Right renal cortex interstitium (tissue), 3 donors: ENCODE measurements around the gene KIAA0586. TPM values are rescaled to one million over a fixed set of nuclear protein-coding genes. Genes with fewer than 3 reads are reported as not detected.
"Not testable (repeated sequence)": the region's sequence is repeated elsewhere in the genome, so short reads cannot be mapped to it uniquely, and the experiment has no call there.

ENCODE experiments used
- DNase-seq, 3 donors: peaks; one replicate each; pipeline ENCODE4 v3.0.0-alpha.2; 2013; ENCODE audit warnings: low read depth in 3 of 3, low spot score in 2 of 3
- polyA plus RNA-seq, 3 donors: library from polyadenylated mRNA; unstranded; fragments of 120-200 nt; gene quantifications; one replicate each; pipeline ENCODE4 v1.2.1, GENCODE V29; 2013; ENCODE audit not compliant: insufficient read length in 3 of 3

The KIAA0586 gene
- polyA plus RNA-seq, 3 donors, result 22.2 to 24.8 (median 23.1) TPM

DNA sequence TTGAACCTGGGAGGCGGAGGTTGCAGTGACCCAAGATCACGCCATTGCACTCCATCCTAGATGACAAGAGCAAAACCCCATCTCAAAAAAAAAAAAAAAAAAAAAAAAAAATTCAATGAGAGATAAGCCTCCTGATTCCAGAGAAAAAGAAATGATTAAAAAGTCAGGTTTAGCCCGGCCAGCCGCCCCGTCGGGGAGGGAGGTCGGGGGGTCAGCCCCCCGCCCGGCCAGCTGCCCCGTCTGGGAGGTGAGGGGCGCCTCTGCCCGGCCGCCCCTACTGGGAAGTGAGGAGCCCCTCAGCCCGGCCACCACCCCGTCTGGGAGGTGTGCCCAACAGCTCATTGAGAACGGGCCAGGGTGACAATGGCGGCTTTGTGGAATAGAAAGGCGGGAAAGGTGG, 160.8 kb downstream of the KIAA0586 start:
- DNase-seq, result not testable (repeated sequence)

DNA sequence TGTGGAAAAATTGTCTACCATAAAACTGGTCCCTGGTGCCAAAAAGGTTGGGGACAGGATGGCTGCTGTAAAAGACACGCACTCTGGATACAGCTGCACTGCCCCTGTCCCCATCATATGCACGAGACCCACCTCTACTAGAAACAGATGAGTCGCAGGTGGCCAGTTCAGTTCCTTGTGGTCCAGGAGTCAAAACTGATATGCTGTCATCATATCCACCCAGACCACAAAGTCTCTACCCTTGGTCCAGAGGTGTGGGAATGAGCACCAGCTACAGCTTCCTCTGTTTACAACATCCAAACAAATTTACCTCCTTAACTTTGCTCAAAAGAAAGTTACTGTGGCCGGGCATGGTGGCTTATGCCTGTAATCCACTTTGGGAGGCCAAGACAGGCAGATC, 166.5 kb downstream of the KIAA0586 start:
- DNase-seq, result no peak

DNA sequence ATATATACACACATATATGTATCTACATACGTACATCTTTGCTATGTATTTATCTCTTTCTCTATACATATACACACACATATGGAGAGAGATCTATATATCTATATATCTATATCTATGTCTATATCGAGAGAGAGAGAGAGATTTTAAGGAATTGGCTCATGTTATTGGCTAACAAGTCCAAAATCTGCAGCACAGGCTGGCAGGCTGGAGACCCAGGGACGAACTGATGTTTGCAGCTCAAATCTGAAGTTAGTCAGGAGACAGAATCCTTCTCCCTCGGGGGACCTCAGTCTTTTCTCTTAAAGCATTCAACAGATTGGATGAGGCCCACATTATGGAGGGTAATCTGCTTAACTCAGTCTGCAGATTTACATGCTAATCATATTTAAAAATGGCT, 169.5 kb downstream of the KIAA0586 start:
- no peak for DNase-seq

DNA sequence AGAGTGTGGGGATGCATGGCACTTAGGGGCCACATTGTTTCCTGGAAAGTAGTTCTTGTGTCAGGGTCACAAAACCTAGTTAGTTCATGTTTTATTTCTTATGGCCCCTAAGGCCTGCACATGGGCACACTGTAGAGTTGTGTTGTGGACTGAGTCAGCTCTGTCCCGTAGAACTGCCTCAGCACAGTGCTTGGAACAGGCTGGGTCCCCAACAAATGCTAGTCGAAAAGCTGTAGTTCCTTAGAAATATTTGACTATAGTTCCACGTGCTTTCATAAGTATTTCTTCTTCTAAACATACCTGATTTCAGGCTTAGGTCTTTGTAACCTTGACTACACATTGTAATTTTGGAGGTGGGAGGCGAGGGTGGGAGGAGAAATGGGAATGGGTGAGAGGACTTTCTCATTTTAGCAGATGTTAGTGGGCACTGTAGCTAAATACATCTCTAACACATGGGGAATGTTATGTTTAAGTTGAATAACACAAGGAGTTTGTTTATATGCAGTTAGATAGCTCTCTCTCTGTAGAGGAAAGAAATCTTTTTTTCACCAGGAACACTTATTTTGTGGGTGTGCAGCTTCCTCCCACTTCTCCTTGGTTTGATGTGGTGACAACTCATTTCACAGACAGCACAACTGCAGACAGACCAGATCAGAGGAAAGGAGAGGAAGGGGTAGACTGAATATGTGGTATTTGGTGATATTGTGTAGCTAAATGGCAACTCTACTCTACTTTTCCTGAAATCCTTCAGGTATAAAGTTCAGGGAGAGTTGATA, 170.7 kb downstream of the KIAA0586 start:
- no peak for DNase-seq

DNA sequence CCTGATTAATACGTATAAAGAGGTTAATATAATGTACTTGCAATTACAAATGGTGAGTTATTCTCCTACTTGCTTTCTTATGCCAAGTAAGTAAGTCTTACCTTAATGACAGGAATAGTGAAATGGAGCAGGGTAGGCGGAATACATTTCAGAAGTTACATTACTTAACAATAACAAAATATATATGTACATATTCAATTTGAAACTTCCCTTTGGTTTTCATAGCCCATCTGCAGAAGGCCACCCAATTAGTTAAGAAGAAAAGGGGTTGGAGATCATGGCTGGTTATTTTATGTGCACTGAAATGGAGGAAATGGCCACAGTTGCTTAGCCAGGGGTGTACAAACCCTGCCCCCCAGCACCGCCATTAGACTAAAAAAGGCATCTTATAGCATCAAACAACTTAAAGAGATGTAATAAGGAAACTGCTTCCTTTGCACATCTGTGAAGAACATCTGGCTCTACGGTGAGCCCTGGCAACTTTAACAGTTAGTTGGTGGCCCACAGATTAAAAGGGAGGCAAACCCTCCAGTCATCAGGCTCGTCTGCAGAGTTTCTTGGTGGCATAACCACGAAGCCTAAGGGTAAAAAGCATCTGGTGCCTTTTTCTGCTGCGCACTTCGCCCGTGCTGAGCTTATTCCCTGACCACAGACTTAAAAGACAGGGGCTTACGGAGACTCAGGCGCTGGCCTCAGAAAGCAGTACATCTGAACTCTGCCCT, 171.4 kb downstream of the KIAA0586 start:
- no peak for DNase-seq

DNA sequence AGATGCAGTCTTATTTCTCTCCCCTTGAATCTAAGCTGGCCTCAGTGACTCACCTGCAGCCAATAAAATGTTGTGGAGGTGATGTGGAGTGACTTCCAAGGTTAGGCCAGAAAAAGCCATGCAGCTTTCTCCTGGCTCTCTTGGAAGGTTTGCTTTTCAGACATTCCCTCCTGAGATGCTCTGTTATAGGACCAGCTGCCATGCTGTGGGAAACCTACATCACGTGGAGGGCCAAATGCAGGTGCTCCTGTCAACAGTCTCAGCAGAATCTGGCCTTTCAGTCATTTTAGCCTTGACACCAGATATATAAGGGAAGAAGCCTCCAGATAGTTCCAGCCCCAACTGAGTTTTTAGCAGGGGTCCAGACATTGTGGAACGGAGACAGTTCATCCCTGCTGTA, 172.2 kb downstream of the KIAA0586 start:
- no peak for DNase-seq

Other genes with a start within 250 kb of the KIAA0586 start
- gene ACTR10, start 227.6 kb upstream of the KIAA0586 start, polyA plus RNA-seq, result 100 to 1,000 TPM; 103 to 115 (median 104) TPM
- gene PSMA3, start 182.9 kb upstream of the KIAA0586 start, polyA plus RNA-seq, result 100 to 1,000 TPM; 140 to 162 (median 147) TPM
- 10 to 100 TPM; 30.6 to 36.2 (median 33.9) TPM for gene ARID4A, start 129.2 kb upstream of the KIAA0586 start, polyA plus RNA-seq
- gene TOMM20L, start 31.8 kb upstream of the KIAA0586 start, polyA plus RNA-seq, result 1 to 10 TPM; 1.1 to 2.1 (median 1.4) TPM
- gene TIMM9, start 188 bp upstream of the KIAA0586 start, polyA plus RNA-seq, result 10 to 100 TPM; 85.7 to 93.7 (median 93.0) TPM
- gene DACT1, start 210.2 kb downstream of the KIAA0586 start, polyA plus RNA-seq, result 10 to 100 TPM; 28.4 to 39.1 (median 35.5) TPM